Endometrial microvascular endothelial cells (primary cell): ENCODE measurements around the gene IPPK. TPM values are rescaled to one million over a fixed set of nuclear protein-coding genes. Genes with fewer than 3 reads are reported as not detected.
"Not testable (repeated sequence)": the region's sequence is repeated elsewhere in the genome, so short reads cannot be mapped to it uniquely, and the experiment has no call there.

Source experiments
- in situ Hi-C: cut with HindIII; loops from 2 replicates; pipeline ENCODE4 v1.10.0; 2017; ENCODE audit warnings: low sequenced_read_pairs, low pct_unique_long_range_greater_than_20kb; ENCODE audit errors: inconsistent ontology term
- total RNA-seq: library from RNA; depleted of rRNA; stranded (reverse); fragments of >200 nt; gene quantifications from one replicate; pipeline ENCODE4 v1.2.3, GENCODE V29; 2015; ENCODE audit errors: inconsistent ontology term

The IPPK gene
- total RNA-seq, 1 donor from 2014 or later: 21.2 TPM

DNA sequence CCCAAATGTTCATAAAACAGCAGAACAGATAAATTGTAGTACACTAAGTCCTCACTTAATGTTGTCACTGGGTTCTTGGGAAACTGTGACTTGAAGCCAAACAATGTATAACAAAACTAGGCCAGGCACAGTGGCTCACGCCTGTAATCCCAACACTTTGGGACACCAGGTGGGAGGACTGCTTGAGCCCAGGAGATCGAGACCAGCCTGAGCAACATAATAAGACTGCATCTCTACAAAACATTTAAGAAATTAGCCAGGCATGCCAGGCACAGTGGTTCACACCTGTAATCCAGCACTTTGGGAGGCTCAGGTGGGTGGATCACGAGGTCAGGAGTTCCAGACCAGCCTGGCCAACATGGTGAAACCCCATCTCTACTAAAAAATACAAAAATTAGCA, 46.0 kb downstream of the IPPK start:
- in situ Hi-C loops: not testable (repeated sequence)

DNA sequence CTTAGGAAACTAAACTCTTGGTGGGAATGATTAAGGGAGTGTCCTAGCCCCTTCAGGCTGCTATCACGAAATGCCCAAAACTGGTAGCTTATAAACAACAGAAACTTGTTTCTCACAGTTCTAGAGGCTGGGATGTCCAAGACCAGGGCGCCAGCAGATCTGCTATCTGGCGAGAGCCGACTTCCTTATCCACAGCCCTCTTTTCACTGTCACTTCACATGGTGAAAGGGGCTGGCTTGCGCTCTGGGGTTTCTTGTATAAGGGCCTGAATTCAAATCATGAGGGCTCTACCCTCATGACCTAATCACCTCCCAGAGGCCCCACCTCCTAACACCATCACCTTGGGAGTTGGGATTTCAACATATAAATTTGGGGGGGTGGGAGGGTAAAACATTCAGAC, 49.1 kb downstream of the IPPK start:
- in situ Hi-C loops: no loop called here

DNA sequence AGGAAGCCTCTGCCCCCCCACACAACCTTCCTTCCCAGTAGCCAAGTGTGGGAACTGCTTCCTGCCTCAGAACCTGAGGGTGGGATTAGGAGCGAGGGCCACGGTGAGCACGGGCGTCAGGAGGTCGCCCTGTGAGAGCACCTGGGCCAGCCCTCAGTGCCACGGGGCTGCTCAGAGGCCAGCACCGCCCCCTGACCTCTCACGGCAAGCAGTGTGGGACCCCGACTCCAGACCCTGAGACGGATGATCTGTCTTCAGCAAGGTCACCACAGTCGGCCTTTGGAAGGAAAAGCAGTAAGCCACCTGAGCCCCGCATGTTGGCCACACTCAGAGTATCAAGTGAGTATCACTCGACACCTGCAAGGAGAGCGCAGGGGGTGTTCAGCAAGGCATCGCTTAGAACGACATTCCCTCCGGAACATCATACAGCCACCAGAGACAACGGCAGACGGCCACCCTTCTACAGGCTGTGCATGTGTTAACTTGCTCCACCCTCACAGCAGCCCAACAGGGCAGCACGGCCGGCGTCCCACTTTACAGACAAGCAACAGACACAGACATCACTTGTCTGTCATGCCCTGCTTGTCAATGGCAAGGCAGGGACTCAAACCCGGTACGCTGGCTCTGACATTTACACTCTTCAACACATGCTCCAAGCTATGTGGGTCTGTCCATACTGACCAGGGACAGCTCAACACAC, 50.2 kb downstream of the IPPK start:
- in situ Hi-C loops: no loop called here

DNA sequence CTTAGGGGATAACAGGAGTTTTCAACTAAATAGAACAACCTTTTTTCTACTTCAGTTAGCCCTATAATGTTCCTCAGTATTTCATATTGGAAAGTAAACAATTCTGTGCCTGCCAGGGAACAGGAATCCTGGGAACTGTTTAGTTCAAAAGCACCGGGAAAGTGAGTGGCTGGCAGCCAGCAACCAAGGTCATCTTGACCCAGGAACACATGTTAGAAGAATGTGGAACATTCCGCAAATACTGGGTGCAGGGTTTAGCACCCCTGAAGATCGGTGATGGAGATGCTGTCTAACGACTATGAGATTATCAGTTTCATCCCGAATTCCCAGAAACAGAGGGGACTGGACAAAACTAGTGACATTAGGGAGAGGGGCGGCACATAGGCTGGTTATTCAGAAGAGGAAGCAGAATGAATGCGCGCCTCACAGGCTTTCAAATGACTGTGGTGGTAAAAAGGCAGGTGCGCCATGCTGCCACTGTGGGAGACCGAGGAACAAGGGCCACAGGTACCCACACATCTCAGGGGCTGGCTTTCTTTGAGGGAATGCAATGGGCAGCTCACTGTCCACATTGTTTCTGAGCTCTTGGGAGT, 51.2 kb downstream of the IPPK start:
- in situ Hi-C loops: no loop called here

DNA sequence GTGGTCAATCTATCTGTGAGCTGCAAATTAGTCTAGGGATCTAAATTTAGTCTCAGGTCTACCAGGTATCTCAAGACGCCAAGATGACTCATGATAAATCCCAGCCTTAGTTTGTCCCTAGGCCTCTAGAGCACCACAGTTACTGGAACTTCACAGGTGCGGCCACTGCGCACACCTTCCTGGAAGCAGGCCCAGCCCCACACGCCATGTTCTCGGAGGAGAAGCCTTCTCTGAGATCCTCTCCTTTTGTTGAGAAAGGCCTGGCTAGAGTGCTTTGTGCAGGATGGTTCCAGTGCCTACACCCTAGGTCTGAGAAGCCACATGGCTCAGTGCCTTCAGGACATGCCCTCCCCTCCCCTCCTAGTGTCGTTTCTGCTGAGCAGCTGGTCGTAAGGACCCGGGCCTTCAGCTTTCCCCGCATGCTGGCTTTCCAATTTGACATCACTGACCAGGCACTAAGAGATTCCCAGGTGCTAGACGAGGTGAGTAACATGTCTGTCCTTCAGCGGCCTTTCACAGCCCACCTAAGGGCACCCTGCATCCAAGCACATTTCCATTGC, 51.9 kb downstream of the IPPK start:
- in situ Hi-C loops: no loop called here

DNA sequence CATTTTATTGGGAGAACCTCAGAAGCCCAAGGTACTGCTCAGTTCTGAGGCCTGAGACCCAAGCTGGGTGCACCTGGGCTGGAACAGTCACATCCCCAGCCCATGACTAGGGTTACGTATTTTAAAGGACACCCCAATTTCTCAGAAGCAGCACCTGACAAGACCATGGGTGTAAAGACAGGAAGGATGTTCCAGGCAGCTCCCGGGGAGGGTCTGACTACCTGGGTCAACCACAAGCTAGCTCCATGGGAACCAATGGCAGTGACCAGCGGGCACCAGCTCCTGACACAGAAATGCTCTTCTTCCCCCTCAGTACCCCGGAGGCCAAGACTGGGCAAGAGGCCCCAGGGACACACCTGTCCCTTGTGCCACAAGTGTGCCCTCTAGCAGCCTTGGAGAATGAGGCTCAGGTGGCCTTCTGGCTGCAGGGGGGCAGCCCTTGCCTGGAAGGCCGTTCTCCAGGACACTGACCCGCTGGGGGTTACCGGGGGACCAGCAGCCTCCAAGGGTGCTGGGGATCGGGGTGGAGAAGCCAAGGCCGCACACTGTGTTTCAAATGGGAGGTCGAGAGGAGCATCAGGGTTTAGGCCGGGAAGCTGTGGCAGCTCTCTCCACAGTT, 52.6 kb downstream of the IPPK start:
- in situ Hi-C loops: no loop called here

DNA sequence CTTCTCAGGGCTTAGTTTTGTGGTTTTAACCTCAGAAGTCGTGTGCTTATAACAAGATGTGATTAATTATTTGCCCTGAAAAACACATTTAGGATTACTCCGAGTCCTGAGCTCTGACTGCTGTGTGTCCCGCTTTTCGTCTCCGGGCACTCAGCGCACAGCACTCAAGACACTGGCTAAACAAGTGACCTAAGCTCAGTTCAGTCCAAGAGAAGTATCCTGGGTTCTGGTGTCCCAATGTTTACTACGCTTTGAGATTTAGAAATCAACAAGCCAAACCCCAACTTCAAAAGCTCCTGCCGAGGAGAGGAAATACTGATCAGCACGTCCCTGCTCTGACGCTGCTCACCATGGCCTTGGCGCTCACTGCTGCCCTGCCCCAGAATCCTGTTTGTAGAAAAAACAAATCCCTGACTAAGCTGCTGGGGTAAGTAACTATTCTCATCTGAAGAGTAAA, 53.2 kb downstream of the IPPK start:
- in situ Hi-C loops: no loop called here

DNA sequence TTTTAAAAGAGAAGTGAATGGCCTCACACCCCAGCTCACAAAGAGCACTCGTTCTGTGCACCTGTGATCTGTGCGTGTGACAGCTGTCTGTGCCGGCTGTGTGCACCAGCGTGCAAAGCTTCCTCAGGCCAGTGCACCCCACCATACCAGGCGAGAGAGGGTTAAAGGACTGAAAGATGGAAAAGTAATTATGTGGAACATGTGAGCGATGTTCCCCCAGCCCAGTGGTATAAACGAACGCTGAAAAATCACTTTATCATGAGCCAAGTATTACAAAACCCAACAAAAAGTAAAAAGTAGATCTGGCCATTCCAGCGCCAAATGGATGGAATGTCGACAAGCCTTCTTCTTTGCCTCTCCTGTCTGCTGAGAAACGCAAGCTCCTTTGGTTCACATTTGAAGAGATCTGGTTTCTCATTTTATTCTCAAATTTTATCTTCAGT, 53.7 kb downstream of the IPPK start:
- in situ Hi-C loops: no loop called here

DNA sequence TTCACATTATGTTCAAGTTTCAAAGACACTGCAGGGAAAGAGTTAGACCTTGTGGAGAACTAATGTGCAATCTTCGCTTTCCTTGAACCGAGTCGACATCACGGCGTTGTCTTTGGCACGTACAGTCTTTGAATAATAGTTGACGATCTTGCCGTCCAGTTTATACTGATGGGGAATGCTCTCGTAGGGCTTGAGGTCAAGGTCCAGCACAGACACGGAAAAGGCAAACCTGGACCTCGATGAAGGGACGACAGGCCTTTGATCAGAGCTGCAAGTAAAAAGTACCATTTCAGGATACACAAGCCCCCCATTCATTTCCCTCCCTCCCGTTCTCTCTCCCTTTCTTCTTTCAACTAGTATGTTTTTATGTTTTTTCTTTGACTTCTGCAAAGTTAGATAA, 54.1 kb downstream of the IPPK start:
- in situ Hi-C loops: no loop called here

DNA sequence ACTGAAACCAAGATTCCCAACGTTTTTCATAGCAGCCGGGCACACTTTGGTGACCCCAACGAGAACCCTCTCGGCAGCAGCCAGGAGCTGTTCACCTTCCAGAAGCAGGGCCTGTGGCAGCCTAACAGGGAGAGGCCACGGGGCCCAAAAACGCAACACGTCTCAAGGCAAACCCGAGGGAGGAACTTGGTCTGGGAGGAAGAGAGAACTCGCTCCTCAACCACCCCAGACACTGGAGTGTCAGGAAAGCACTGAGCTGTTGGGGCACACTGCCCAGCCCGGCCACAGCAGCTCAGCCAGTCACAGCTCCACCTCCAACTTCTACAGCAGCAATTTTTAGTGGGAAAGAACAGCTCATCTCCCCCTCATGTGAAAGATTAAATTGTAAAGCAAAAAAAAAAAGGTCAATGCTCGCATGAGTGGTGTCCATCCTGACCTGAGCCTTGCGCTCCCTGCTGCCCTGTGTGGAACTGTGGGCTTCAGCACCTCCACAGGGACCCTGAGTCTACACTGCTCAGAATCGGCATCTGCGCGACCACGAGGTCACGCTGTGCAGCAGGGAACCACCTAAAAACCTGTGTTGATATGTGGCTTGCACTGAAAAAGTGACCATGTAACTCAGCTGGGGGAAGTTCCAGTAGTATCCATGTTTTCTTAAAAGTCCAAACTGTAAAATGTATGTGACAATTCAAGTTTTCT, 55.0 kb downstream of the IPPK start:
- in situ Hi-C loops: no loop called here

DNA sequence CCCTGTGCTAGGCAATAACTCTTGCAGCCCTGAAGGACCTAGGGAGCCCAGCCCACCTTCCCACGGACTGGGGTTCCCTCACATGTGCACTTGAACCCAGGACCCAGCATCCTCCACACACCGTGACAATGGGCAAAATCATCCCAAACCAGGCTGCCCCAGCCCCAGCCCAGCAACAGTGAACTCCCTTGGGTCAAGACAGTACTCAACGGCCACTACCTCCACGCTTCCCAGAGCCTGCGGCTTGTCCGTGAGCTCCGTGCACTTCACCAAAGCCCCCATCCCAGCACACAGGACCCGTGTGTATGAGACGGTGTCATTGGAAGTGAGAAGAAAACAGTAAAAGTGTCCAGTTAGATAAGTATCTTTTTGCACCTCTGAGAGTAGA, 55.8 kb downstream of the IPPK start:
- in situ Hi-C loops: no loop called here

DNA sequence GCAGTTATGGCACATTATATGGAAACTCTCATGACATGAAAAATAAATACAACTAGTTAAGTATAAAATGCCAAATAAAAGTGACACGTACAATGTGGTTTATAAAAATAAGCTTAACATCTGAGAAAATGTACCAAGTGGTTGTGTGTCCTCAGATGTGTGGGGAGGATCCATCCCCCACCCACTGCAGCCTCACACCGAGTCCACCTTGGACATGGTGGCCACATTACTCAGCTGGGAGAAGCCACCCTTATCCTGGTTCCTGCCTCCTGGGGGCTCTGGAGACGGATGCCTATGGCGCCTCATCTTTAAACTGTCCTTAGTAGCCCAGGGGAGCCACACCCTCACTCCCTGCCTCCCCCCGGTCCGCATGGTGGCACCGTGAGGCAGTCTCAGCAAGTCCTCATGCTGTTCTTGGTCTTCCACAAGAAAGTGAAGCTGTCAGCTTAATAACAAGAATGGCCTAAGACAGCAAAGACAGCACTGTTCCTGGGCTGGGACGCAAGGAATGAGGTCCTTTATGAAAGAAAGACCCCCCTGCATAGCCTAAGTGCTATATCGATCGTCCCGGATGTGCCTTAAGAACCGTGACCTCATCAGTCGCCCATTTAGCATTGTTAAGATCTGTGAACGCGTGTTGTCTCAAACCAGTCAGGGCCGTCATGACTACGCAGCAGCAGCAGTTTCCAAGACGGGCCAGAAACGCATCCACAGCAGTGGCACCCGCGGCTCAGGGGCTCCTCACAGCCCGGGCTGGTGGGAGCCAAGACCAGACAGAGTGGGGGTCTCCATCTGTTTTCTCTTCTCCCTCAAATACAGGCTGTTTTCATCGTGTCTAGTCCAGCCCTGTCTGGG, 56.4 kb downstream of the IPPK start:
- in situ Hi-C loops: no loop called here

DNA sequence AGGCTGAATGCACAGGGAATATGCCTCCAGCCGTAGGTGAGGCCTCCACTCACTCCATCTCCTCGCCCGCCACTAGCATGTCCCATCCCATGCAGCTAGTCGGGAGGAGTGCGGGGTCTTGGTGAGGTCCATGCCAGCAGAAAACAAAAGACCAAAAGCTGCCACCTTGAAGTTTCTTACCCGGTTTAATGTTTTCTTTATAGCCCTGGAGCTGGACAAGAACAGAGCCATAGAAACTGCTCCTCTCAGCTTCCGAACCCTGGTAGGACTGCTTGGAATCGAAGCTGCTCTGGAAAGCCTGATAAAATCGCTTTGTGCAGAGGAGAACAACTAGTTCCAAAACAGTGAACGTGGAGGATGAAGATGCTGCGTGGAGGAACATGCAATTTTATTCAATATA, 57.1 kb downstream of the IPPK start:
- in situ Hi-C loops: no loop called here

DNA sequence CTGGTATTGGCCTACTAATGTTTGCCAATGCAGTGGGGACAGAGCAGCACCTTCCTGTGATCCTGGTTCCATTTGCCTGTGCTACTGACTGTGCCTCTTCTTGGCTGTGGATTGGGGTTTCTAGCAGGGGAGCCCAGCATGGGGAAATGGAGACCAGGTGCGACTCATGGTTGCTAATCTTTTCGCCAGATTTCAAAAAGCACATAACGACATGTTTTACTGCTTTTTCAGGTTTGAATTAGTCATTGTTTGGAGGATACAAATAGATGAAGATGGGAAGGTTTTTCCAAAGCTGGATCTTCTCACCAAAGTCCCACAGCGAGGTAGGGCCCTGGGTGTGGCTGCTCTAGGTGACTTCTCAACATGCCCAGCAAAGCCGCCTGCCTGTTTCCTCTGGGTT, 57.6 kb downstream of the IPPK start:
- in situ Hi-C loops: no loop called here

DNA sequence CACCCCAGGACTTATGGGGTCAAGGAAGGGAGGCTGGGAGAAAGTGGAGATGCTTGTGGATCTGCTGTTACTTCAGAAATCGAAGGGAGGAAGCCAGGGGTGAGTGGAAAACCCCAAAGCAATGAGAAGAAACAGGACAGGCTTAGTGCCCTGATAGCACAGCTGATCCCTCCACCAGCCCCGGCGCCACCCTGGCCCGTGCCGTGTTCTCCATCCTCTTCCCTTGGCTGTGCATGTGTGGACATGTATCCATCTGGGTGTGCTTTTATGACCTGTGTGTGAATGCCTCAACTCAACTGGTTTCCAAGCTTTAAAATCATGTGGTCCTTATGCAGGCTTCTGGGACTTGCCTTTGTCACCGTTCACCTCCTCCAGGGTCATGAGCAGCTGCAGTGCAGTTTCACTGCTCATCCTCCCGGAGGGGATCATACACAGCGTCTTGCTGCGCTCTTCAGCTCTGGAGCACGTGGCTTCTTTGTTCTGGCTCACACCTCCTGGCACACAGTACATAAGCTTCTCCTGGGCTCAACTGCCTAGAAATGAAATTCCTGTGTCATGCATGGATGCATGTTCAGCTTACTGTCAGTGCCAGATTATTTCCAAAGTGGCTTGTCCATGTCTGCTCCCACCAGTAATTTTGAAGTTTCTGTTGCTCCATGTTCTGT, 58.2 kb downstream of the IPPK start:
- in situ Hi-C loops: no loop called here

DNA sequence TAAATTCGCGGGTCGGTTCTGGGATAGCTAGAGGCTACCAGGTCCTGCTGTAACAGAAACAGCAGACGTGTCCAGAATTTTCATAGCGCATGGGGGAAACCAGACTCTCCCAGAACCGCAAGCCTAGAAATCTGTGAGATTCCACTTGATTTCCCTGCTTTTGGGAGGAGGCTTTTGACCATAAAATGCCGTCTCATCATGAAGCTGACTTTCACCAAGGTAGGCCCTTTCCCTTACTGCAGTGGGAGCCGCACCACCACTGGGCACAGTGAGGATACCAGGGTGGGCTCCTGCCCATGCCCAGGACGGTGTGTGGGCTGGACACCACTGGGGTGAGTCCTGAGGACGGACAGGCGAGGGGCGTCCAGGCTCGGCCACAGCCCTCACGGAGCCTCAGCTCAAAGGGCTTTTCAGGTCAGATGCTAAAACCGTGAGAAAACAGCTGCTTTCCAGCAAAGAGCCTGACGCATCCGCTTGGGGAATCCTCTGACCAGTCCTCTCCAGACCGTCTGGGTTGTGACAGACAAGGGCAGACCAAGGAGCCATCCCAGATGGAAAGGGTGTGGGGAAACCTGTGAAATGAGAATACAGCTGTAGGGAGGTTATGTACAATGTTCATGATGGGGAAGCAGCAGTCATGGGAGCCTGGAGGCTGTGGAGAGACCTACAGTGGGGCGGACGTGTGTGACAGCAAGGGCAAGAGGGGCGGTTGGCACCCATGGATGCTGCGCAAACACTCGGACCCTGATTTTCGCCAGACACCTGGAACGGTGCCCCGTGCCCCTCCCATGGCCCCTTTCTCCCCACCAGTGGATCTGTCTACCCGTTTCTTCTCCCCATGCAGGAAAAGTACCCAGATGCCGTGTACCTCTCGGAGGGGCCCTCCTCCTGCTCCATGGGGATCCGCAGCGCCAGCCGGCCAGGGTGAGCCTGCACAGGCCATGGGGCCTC, 59.2 kb downstream of the IPPK start:
- in situ Hi-C loops: no loop called here

DNA sequence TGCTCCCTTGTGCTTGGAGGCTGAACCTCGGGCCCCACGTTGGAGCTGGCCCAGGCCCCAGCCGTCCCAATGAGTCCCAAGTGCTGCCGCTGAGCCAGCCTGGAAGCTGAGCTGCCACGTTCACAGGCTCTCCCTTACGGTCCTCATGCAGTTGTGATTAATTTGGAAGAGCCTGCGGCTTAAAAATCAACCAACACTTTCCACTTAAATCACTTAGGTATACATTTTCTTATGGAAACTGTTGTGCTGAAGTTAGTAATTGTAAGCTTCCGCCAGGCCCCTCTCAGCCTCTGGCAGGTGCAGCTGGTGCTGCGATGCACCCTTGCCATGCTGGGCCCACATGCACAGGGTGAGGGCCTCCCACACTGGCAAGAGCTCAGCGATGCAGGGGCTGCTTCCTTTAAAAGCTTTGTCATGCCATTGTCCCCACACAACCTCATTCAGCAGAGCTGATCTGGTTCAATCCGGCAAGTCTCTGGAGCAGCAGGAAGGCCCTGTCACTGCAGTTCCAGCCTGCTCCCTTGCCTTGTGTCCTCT, 61.0 kb downstream of the IPPK start:
- in situ Hi-C loops: no loop called here
